Measurements from ENCODE around the gene NCOA6. TPM values are rescaled to one million over a fixed set of nuclear protein-coding genes. Genes with fewer than 3 reads are reported as not detected.

Gene NCOA6
- total and polyA plus RNA-seq, 2 of the 4 experiments (the other 2 are of a cell fraction): 3.6 to 13.1 TPM

DNA sequence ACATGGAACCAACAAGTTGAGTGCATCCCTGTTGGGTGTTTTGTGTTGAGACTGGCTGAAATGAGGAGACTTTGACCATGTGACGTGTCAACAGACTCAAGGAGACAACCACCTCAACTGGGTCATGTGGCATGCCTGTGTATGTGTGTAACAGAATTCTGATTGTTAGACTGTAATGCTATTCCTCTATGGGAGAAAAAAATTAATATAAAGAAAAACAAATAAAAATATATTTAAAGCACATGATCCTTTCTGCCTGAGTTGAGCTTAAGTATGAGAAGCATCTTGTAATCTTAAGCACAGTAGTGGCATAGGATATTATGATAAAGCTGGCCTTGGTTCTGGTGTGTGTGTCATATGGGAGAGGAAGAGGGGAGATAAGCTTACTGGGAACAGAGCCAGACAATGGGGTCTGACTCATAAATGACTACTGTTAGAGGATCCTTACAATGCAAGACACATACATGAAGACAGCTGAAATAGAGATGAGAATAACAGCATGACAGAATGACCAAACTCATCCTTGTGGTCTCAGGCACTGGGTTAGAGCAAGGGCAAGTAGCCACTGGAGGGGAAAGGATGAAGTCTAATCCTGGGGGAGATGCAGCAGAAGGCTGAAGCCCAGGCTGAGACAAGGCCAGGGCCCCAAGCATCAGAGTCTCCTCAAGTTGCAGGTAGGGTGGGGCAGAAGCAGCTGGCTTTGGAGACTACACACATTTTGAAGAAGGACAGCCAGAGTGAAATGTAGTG lies 112.1 kb downstream of the NCOA6 start (continued):
- no peak for TF ChIP-seq NFE2L2 (IDR thresholded peaks at IDR 0.05; ENCODE audit: low read depth, low read length)
- 0 out of 2 replicates have a peak, but pooled peaks have one; percentile 23 for TF ChIP-seq MAZ (IDR thresholded peaks at IDR 0.05; ENCODE audit: borderline replicate concordance, low read depth, low read length)

DNA sequence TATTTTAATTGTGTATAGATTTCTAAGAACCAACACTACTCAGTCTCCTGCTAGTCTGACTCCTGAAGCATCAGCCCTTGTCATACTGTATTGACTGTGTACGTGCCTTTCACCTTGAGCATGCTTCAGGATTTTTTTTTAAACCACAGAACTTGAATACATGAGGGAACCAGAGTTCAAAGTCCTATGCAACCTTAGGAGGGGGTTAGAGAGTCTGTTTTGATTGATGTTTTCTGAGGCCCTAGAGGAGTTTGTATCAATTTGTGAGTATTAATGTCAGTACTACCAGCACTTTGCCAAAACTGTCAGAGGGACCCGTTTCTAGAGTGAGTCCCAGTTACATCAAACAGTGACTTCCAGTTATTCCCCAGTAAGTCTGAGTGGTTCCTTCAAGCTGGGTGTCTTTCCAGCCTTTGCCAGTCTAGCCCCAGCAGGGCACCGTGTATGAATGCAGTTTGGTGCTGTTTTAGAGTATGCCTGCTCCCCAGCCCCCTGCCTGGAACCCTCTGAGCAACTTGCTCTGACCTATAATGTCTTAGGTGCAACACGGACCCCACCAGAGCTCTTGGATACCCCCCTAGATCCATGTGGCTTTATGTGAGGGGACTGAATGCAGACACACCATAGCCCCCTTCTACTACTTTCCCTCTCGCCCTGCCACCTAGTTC lies 112.8 kb downstream of the NCOA6 start:
- Histone ChIP-seq H3K23ac (ENCODE audit: low read depth, low read length) (peak overlapping the region; percentile 79), H3K79me1 (ENCODE audit: low read depth in 1 of 2, low read length in 2 of 2) (peaks cover 0 to 51% of the 10 kb centered on the region in 2 experiments; a peak in 2 of 4 replicates), H3K9me3 (ENCODE audit: control insufficient read depth, insufficient read depth, low read length) (no peaks in the 10 kb centered on the region), H3K4me1 (ENCODE audit: control insufficient read depth, insufficient read depth, low read length) (peaks cover 18% of the 10 kb centered on the region), H3K14ac (replicated peaks; ENCODE audit: low read depth, low read length) (peak overlapping the region; percentile 77), H2AK5ac (ENCODE audit: low read depth, low read length) (peak overlapping the region; percentile 92), H2AK9ac (replicated peaks; ENCODE audit: low read depth, low read length, poor library complexity) (peak overlapping the region; percentile 47), H2BK15ac (ENCODE audit: low read depth, low read length) (peak overlapping the region; percentile 26; the same call in 1 of the 3 replicates), H3K4me2 (ENCODE audit: low read depth, low read length) (no peak overlapping the region; the same call in 1 of the 2 replicates), H3K36me3 (ENCODE audit: control insufficient read depth, insufficient read depth, low read length) (peaks cover 25% of the 10 kb centered on the region), H3K9me1 (ENCODE audit: insufficient read depth, low read length) (peaks cover 30% of the 10 kb centered on the region), H3K27me3 (ENCODE audit: control insufficient read depth, insufficient read depth, low read length) (no peaks in the 10 kb centered on the region), H4K91ac (ENCODE audit: insufficient read depth, low read depth, low read length) (peak overlapping the region; percentile 40; the same call in 1 of the 2 replicates), H2BK20ac (ENCODE audit: low read depth, low read length) (peak overlapping the region; percentile 80), H4K20me1 (ENCODE audit: insufficient read depth, low read length) (peaks cover 24% of the 10 kb centered on the region; the same call in 1 of the 2 replicates), H3K4ac (ENCODE audit: low read depth, low read length) (peak overlapping the region; percentile 91), H2BK5ac (ENCODE audit: low read depth, low read length, poor library complexity, severe bottlenecking) (peak overlapping the region; percentile 84), H2BK120ac (ENCODE audit: low read depth, low read length) (peak overlapping the region; percentile 73), H3K9ac (ENCODE audit: low read depth, low read length) (no peak overlapping the region), H3K27ac (ENCODE audit: insufficient read depth, low read length) (peak overlapping the region; percentile 72), H2AFZ (replicated peaks; ENCODE audit: low read length, poor library complexity) (peak overlapping the region; percentile 61), H4K5ac (ENCODE audit: low read depth, low read length) (no peak overlapping the region; the same call in 1 of the 2 replicates), H3K4me3 (ENCODE audit: insufficient read depth, low read depth, low read length) (no peak overlapping the region), H3K56ac (ENCODE audit: extremely low read depth, insufficient read depth, low read length) (no peak overlapping the region), H3K18ac (ENCODE audit: low read depth, low read length) (peak overlapping the region; percentile 19), H4K8ac (ENCODE audit: low read depth in 2 of 2, low read length in 2 of 2) (peak overlapping the region in 1 of 2 experiments; percentile 13; a peak in 1 of 4 replicates)
- TSS peak; percentile 50 for BruUV-seq (replicated peaks)
- CTCF ChIA-PET: interaction anchor here (1.0 to 1.4 kb wide), 3 partner anchors 9 to 122 kb away, joined by 4 to 10 read pairs (median 8); no protein-coding TSS in a partner anchor
- in situ Hi-C loops (cut with MboI; ENCODE audit: low sequenced_read_pairs): loop anchor here (10.0 kb wide), 1 partner anchor 408 kb away; the partner anchor contains the start of gene AHCY
- POLR2A ChIA-PET (ENCODE audit: unreplicated experiment): no interaction called here
- no peak for TF ChIP-seq NFE2L2 (IDR thresholded peaks at IDR 0.05; ENCODE audit: low read depth, low read length)
- no peak for TF ChIP-seq CTCF (conservative IDR thresholded peaks at IDR 0.05; ENCODE audit: low read depth, low read length)
- no peak for TF ChIP-seq USF2 (IDR thresholded peaks at IDR 0.05; ENCODE audit: low read depth, low read length)
- TF ChIP-seq MAFK (IDR thresholded peaks at IDR 0.05; ENCODE audit: low read depth, low read length): no peak
- TF ChIP-seq SMC3 (IDR thresholded peaks at IDR 0.05; ENCODE audit: low read depth, low read length): no peak
- no peak for TF ChIP-seq POLR2A (IDR thresholded peaks at IDR 0.05; ENCODE audit: low read depth, low read length)
- no peak for TF ChIP-seq RFX5 (IDR thresholded peaks at IDR 0.05; ENCODE audit: low read depth, low read length)
- no CpG with 5 or more reads among the region's 5 CpGs for WGBS, 2 experiments (ENCODE audit: extremely low coverage in 2 of 2, insufficient read length in 1 of 2)
- intact Hi-C loops (cut with micrococcal nuclease): no loop called here
- DNase-seq: no peak
- dilution Hi-C loops (cut with HindIII; ENCODE audit: low sequenced_read_pairs, unreplicated experiment): no loop called here
- no peak for ATAC-seq (ENCODE audit: low read depth)
